GM19099 (cell line): ENCODE measurements around the gene GRB10.

ENCODE experiments used
- POLR2A ChIP-seq: IDR thresholded peaks from 3 replicates; pipeline ENCODE4 v1.6.1; 2011; ENCODE audit warnings: low read depth; ENCODE audit not compliant: insufficient read length; ENCODE audit errors: extremely low read depth

Gene GRB10

DNA sequence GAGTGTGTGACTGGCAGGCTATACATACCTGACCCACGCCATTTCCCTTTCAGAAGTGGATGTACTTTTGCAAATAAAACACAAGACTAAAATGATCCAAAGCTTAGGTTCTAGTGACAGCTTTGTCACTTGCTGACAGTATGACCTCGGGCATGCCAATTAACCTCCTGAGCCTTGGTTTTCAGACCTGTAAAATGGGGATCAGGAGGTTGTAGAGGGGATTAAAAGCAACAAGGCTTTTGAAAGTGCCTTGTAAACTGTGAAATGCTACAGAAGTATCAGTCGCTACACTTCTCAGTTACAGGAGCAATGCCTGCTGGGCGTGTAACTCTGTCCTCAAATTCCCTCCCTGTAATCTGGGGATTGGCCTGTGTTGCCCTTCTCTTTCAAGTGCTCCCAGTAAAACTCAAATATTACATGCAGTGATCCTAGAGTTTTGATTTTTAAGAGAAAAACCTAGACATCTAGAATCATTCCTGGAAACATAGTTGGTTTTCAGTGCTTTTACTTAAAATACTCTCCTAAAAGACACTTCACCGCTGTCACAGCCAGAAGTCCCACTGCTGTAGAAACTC, 8.8 kb upstream of the GRB10 start:
- no peak for TF ChIP-seq POLR2A

DNA sequence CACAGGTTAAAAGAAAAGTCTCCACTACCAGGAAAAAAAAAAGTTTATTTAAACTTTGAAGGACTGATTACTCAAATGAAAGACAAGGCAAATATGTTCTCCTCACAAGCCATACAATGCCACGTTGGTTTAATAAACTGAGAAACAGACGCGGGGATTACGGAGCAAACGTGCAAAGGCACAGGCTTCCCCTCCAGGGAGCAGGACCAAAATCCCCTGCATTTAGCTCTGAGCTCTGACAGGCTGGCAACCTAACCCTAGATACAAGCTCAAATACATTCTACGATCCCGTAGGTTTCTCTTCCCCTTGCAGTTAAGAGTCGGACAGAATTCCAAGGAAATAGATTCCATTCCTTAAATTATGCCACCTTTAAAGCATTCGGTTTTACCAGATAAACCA, 7.7 kb upstream of the GRB10 start:
- no peak for TF ChIP-seq POLR2A

DNA sequence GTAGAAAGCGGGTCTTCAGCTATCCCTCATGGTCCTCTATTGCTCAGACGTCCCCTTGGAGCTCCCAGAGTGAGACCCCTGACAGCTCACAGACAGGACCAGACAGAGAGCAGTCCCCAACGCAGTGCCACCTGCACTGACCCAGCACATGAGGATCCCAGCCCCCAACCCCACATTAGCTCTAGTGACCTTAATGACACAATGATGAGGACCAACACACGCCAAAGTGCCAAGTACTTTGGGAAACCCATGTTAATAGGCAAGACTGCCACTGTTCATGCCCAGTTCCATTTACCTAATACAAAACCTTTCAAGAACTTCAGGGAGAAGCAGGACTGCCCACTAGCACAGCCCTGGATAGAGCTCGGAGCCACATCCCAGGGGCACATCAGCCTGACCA, 5.7 kb upstream of the GRB10 start:
- no peak for TF ChIP-seq POLR2A

DNA sequence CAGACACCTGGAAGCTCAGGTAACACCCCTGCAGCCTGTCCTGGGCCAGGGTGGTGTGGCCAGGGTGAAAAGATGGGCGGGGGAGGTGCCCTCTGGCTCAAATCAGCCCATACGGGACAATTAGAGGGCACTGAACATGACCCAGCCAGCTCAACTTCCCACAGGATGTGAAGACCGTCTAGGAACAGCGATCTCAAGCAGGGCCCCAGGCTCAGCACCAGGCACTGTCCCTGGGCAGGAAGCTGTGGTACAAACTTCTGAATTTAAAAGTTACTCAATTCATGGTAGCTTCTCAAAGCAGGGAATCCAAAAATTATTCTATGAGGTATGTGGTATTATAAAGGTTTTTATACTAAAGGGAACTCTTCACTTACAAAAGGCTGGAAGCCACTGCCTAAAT, 5.1 kb upstream of the GRB10 start:
- no peak for TF ChIP-seq POLR2A

DNA sequence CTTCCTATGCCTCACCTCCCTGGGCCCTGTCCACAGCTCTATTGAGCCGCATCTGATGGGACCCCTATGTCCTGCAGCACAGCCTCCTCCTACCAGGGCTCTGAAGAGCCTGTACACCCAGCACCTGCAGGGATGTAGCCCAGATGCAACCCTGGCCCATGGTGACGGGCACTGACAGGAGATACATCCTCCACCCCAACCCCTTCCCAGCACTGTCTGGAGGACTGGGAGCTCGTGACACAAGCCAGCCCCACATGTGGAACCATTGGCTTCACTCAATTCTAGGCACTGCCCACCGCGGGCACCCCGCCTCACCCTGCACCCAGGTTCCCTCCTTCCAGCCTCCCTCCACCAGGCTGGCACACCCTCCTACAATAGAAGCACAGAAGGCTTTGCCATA, 2.6 kb upstream of the GRB10 start:
- TF ChIP-seq POLR2A: no peak

DNA sequence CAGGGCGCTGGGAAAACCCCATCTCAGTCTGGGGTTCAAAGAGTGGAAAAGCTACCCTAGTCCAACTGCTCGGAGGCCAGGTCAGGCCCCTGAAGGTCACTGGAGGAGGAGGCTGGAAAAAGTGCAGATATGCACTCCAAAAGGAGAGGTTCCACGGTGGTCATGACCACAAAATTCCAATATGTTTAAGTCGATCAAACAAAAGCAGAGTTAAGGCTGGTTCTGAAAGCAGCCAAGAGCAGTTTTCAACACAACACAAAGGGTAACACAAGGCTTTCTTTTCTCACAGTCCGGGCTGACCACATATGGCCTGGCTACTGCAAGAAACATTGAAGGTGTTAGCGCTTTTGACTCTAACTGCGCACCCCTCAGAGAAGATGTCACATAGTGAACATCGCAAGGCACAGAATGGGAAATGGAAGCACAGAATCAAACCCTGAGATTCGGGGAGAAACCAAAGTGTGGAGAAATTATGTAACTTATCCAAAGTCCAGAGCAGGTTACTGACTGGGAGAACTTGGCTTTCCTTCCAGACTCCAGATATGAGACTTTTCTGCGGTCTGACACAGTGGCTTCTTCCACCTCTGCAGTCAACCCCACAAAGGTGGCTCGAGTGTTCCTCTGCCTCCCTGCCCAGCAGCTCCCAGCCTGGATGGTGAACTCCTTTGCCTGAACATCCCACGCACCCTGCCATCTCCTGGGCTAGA, 1.3 kb upstream of the GRB10 start:
- no peak for TF ChIP-seq POLR2A

DNA sequence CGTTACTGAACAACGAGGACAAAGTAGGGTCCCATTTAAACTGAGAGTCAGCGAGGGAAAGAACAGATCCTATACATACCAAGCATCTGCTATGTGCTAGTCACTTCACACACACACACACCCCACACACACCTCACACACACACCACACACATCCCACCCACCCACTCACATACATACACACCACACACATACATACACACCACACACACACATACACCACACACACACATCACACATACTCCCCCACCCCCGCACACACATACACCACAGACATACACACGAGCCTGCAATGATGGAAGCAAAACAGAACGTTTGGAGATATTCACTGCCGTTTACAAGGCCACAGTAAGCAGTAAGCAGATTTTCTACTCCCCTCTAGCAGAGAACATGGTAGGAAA, 607 bp upstream of the GRB10 start:
- no peak for TF ChIP-seq POLR2A

DNA sequence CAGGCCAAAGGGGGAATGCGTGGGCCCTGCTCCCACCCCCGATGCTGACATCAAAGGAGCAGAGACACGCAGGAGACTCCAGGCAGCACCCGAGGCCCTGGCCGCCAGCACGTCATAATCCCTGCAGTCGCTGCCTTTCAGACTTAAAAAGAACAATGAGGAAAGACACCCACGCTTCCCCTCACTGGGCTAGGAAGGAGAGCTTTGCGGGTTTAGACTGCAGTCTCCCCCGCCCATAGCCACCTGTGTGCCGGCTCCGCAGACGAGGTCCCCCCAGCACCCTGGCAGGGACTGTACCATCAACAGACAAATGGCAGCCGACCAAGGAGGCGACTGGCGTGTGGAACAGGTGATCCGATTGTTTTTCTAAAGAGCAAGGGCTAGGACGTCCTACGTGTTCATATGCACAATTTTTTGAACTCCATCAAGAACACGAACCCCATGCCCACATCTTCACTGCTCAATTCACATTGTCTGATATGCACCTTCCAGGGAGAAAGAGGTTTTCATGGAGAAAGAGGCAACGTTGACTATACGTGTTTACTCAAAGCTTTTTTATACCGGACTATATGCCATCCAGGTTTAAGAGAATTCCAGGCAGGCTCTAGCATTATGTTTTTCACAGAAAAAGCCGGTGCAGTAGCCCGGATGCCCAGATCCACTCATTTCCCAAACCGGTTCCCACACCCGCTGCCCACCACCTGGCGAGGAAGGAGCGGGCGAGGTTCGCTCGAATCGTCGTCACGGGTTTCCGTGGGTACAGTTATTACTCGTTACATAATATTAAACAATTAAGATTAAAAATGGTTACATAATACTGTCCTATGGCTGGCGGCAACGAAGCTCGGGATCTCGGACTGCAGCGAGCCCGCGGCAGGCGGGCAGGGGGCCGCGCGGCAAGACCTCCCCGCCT, 1.1 kb downstream of the GRB10 start:
- TF ChIP-seq POLR2A: no peak

DNA sequence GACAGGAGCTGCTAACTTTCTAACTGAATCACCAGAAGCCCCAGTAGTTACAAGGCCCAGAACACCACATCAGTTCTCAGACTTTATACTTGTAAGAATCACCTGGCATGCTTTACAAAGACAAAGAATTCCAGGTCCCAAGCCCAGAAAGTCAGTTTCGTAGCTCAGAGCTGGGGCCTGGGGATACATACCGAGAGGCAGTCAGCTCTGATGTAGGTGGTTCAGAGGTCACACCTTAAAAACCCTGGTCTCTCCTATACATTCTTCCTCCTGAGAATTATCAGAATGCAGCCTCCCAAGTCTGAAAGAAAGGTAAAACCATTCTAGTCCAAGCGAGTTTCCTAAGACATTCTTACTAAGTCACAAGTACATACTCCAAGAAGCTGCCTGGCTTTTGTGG, 2.3 kb downstream of the GRB10 start:
- no peak for TF ChIP-seq POLR2A

DNA sequence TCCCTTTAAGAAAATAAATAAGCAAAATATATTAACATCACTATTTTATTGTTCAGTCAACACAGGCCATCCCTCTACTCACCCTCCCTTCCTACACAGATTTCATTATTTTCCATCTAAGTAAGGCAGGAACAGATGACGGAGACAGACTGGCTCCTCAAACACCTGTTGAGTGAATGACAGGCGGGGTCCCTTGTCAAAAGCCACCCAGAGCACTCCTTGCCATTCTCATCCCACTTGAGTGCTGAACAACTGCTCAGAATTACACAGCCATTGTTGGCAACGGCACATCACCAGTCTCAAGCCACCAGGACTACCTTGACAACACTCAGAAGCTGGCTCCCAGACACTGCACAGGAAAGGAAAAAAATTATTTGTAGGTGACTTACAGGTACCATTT, 3.3 kb downstream of the GRB10 start:
- TF ChIP-seq POLR2A: no peak

DNA sequence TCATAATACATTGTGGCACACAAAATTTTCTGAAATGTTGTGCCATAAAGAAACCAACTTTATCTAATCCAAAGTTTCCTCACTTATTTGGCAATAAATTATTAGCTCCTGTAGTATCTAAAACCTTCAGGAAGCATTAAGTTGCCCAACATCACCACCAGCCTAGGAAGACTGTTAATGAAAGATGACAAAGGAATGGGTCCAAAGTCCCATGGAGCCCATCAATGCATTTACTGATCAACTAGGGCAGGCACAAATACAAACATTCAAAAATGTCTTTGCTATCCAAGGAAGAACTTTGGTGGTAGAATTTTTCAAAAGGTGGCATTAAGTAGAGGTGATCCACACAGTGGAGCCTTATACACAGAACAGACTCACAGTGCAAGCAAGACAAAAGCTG, 4.5 kb downstream of the GRB10 start:
- no peak for TF ChIP-seq POLR2A

DNA sequence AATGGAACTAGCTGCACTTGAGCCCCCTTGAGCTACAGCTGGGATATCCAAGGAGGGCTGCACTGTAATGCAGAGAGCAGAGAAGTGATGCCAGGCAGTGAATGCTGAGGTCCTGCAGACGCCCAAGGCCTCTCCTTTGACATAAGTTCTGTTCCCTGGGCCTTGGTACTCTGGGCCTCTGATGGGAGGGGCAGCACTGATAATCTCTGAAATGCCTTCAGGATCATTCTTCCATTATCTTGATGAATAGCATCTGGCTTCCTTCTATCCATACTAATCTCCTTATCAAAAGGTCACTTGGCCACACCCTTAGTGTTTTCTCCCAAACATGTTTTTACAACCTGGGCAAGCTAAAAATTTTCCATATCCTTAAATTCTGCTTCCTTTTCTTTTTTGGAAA, 6.9 kb downstream of the GRB10 start:
- no peak for TF ChIP-seq POLR2A

DNA sequence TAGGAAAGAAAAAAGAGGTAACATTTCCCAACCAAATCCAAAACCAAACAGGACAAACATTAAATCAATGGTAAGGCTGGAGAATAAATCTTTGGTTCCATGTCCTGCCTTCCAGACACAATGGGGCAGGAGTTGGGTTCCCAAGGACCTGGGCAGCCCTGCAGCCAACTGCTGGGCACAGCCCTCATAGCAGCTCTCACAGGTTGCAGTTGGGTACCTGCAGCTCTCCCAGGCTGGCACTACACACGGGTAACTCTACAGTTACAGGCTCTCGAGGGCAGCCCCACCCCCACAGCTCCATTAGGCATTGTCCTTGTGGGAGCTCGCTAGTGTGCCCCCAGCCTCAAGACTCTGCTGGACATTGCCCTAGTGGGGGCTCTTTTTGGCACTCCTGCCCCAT, 7.5 kb downstream of the GRB10 start:
- TF ChIP-seq POLR2A: no peak

DNA sequence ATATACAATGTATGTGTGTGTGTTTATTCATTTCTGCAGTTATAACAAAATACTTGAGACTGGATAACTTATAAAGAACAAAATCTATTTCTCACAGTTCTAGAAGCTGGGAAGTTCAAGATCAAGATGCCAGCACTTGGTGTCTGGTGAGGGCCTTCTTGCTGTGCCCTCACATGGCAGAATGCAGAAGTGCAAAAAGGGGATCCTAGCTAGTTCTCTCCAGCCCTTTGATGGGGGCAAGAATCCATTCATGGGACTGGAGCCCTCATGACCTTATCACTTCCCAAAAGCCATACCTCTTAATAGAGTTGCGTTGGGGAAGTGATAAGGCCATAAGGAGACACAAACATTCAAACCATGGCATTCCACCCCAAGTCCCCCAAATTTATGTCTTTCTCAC, 8.4 kb downstream of the GRB10 start:
- no peak for TF ChIP-seq POLR2A

DNA sequence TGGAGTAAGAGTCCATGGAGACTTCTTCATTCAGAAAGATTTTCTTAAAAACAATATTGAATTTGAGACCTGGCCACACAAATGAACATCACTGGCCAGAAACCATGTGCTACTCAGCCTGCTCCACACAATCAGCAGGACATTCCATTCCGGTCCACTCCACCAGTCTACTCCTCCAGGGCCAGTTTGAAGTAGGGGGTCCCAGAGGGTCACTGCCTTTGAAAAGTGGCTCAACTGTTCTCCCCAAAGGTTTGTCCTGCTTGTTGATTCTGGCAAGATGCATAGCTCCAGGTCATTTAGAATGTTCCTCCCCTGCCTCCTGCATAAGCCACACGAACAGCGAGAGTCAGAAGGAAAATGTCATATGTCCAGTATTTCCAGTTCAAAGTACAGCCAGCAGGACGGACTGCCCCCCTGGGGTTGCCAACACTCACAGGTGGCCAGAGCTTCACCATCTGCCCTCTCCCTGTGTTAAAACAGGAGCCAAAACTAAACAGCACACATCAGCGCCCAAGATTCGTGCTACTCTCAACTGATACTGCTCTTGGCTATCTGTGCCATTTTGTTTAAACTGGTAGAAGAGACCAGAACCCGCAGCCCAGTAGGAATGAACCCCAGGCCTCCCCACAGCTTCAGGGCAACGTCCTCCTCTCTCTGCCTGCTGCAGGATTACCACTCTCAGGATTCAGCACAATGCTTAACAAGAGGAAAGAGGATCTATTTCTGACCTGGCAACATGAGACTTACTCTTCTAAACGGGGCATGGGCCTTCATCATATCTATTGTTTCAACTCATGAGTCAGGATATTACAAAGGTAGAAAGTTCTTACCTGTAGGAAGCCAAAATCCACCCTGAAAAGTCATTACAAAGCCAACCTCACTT, 11.3 kb downstream of the GRB10 start:
- TF ChIP-seq POLR2A: no peak
